ENCODE data around the gene PHF12. TPM values are rescaled to one million over a fixed set of nuclear protein-coding genes. Genes with fewer than 3 reads are reported as not detected.

Gene PHF12
- total and polyA plus RNA-seq, 9 donors, result 22.7 to 62.7 (median 48.6) TPM

DNA sequence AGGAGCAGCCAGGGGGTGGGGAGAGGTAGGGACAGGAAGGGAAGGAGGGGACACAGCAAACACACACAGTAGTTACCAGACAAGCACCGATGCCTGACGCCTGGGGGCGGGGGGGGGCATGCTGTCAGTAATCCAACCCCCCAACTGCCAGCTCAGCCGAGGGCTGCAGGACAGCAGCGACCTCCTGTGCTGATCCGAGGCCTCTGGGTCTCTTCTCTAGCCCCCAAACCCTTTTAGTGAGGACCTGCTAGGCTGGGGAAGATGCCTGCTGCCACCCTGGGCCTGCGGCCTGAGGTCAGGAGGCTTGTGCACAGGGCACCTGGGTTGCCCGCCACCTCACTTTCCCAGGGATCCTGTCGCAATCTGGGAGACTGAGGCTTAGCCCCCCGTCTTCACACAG lies 65.4 kb downstream of the PHF12 start:
- TF ChIP-seq POLR2A (IDR thresholded peaks at IDR 0.05) (no peak), EP300 (IDR thresholded peaks at IDR 0.05) (no peak)
- TF ChIP-seq, protein P1, sequence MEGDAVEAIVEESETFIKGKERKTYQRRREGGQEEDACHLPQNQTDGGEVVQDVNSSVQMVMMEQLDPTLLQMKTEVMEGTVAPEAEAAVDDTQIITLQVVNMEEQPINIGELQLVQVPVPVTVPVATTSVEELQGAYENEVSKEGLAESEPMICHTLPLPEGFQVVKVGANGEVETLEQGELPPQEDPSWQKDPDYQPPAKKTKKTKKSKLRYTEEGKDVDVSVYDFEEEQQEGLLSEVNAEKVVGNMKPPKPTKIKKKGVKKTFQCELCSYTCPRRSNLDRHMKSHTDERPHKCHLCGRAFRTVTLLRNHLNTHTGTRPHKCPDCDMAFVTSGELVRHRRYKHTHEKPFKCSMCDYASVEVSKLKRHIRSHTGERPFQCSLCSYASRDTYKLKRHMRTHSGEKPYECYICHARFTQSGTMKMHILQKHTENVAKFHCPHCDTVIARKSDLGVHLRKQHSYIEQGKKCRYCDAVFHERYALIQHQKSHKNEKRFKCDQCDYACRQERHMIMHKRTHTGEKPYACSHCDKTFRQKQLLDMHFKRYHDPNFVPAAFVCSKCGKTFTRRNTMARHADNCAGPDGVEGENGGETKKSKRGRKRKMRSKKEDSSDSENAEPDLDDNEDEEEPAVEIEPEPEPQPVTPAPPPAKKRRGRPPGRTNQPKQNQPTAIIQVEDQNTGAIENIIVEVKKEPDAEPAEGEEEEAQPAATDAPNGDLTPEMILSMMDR (IDR thresholded peaks at IDR 0.05), result no peak
- no peak overlapping the region for H3K27ac ChIP-seq
- intact Hi-C loops (cut with DNase I), result no loop called here
- no peaks in the 10 kb centered on the region for H3K4me1 ChIP-seq (ENCODE audit: insufficient read depth)
- H3K4me3 ChIP-seq, result no peak overlapping the region
- no peaks in the 10 kb centered on the region for H3K36me3 ChIP-seq
- no peaks in the 10 kb centered on the region for H3K27me3 ChIP-seq
- 82 to 84% (median 83%) methylated on average over 9 to 10 of the region's 10 CpGs for WGBS, 3 donors
- DNase-seq, result no peak
- no peaks in the 10 kb centered on the region for H3K9me3 ChIP-seq

DNA sequence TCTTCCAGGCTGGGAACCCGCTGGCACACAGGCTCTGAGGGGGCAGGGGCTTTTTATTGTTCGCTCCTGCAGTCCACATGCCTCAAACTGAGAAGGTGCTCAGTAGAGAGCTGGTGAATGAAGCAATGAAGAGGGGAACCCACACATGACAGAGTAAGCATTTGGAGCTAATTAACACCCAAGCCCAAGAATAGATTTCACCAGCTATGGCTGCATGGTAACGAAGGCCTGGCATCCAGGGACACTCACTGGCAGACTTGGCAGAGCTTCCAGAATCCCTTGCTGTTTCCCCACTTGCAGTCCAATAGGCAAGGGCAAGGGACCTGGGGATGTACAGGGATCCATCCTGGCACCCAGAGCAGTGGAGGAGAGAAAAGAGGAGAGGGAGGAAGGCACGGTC lies 66.0 kb downstream of the PHF12 start:
- no peaks in the 10 kb centered on the region for H3K27me3 ChIP-seq
- H3K4me3 ChIP-seq, result no peak overlapping the region
- no peak overlapping the region for H3K27ac ChIP-seq
- no peaks in the 10 kb centered on the region for H3K36me3 ChIP-seq
- intact Hi-C loops (cut with DNase I), result no loop called here
- no peaks in the 10 kb centered on the region for H3K4me1 ChIP-seq (ENCODE audit: insufficient read depth)
- DNase-seq, result no peak
- TF ChIP-seq POLR2A (IDR thresholded peaks at IDR 0.05) (no peak), EP300 (IDR thresholded peaks at IDR 0.05) (no peak)
- TF ChIP-seq, protein P1 (IDR thresholded peaks at IDR 0.05), result no peak
- H3K9me3 ChIP-seq, result no peaks in the 10 kb centered on the region
- WGBS, 3 donors, result 89 to 95% (median 90%) methylated on average over 4 of the region's 4 CpGs

DNA sequence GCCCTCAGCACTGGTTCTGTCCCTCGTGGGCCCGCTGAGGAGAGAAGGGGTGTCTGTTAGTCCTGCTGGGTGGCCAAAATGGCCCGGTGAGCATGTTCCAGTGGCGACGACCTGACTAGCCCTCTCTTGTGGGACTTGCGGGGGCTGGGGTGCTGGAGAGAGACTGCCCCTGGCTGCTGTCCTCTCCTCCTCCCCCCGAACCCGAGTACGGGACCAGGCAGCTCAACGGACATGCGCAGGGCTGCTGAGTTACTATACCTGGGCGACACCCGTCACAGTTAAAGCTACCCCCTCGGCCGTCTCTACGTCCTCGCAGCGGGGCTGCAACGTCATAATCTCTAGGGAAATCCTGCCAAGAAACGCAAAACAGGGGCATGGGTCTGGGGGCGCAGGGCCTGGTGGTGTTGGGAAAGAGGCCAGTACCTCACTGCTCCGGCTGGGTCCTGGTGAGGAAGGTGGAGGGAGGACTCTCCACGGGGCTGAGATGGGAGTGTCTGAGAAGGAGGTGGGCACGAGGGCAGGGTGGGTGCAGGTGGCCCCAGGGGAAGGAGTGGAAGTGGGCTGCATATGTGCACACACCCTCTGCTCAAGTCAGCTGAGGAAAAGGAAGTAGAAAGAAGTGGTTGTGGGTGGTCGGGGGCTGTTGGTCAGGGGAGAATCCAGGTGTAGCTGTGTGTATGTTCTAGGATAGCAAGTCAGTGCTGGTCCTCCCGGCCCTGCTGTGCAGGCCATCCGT lies 67.2 kb downstream of the PHF12 start:
- Histone ChIP-seq H3K4me3 (no peak overlapping the region), H3K9me3 (no peaks in the 10 kb centered on the region), H3K27me3 (no peaks in the 10 kb centered on the region), H3K4me1 (ENCODE audit: insufficient read depth) (no peaks in the 10 kb centered on the region), H3K36me3 (no peaks in the 10 kb centered on the region), H3K27ac (no peak overlapping the region)
- TF ChIP-seq POLR2A (IDR thresholded peaks at IDR 0.05), result no peak
- no peak for TF ChIP-seq EP300 (IDR thresholded peaks at IDR 0.05)
- TF ChIP-seq, protein P1 (IDR thresholded peaks at IDR 0.05), result no peak
- intact Hi-C loops (cut with DNase I), result no loop called here
- 83 to 87% (median 87%) methylated on average over 27 of the region's 27 CpGs for WGBS, 3 donors
- no peak for DNase-seq

DNA sequence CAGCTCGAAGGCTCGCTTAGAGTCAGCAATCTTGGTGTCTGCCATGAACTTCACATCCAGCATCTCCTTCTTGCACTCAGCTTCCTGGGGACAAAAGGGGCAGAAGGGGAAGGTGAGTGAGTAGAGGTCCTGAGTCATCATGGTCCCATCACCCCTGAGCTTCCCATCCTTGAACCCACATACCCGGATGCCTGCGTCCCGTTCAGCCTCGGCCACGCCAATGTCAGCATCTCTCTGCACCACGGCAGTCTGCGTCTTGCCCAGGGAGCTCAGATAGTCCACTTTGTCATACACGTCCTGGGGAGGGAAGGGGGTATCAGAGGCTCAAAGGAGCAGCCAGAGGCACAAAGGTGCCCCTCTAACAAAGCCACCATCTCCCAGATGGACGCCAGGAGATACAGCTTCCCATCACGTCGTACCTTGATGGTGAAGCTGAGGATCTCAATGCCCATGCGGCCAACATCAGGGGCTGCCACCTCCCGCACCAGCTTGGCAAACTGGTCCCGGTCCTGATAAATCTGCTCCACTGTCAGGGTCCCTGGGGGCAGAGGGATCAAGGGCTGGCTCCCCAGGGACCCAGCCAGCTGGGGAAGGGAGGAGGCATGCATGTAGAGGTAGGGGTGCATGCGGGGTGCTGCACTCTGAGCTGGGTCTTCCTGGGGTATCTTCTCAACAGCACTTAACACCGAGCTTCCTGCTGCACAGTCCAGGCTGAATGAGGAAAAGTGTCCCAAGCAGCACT lies 69.0 kb downstream of the PHF12 start:
- intact Hi-C loops (cut with DNase I), result no loop called here
- H3K27ac ChIP-seq, result no peak overlapping the region
- 86 to 92% (median 92%) methylated on average over 18 of the region's 18 CpGs for WGBS, 3 donors
- H3K4me1 ChIP-seq (ENCODE audit: insufficient read depth), result no peaks in the 10 kb centered on the region
- no peak for TF ChIP-seq EP300 (IDR thresholded peaks at IDR 0.05)
- no peak for TF ChIP-seq POLR2A (IDR thresholded peaks at IDR 0.05)
- TF ChIP-seq, protein P1 (IDR thresholded peaks at IDR 0.05), result no peak
- H3K9me3 ChIP-seq, result no peaks in the 10 kb centered on the region
- H3K27me3 ChIP-seq, result no peaks in the 10 kb centered on the region
- H3K36me3 ChIP-seq, result no peaks in the 10 kb centered on the region
- no peak overlapping the region for H3K4me3 ChIP-seq
- DNase-seq, result no peak
